ENCODE measurements around the gene MZB1. TPM values are rescaled to one million over a fixed set of nuclear protein-coding genes. Genes with fewer than 3 reads are reported as not detected.
A peak's percentile ranks its signal among the peaks of the same experiment; 100 is the strongest.

Gene MZB1
- total and polyA plus RNA-seq, 2 of the 13 experiments (the other 11 are each of a cell fraction or from before 2014, with no cell fraction given) = 0.31 to 0.40 TPM

GRCh38 chr5:139384591-139385051 is 5.1 kb downstream of the MZB1 start:
- FAIRE-seq = no peak
- Histone ChIP-seq H3K79me2 (ENCODE audit: insufficient read depth, low read length) (peaks cover 16% of the 10 kb centered on the region), H3K36me3 (replicated peaks in 1 of 2; ENCODE audit: control insufficient read depth in 1 of 2, insufficient read depth in 2 of 2, low read length in 2 of 2) (no peaks in the 10 kb centered on the region), H3K4me1 (ENCODE audit: insufficient read depth, low read length) (peaks cover 80% of the 10 kb centered on the region), H3K9me3 (ENCODE audit: low read length) (no peaks in the 10 kb centered on the region), H3K4me3 (replicated peaks in 1 of 3; ENCODE audit: insufficient read depth in 1 of 3, low read depth in 2 of 3, low read length in 3 of 3) (peak overlapping the region; percentile 68 to 79 (median 76)), H3K4me2 (ENCODE audit: low read depth, low read length) (peak overlapping the region; percentile 92), H3K27me3 (ENCODE audit: control insufficient read depth in 1 of 2, insufficient read depth in 2 of 2, low read length in 2 of 2) (no peaks in the 10 kb centered on the region; a peak in 1 of 5 replicates), H4K20me1 (ENCODE audit: insufficient read depth, low read length) (no peaks in the 10 kb centered on the region), H2AFZ (ENCODE audit: low read length) (peak overlapping the region; percentile 94), H3K9ac (ENCODE audit: insufficient read depth, low read depth, low read length) (peak overlapping the region; percentile 73), H3K27ac (ENCODE audit: extremely low read length, insufficient read depth, low read length) (peak overlapping the region; percentile 69)
- intact Hi-C loops (cut with micrococcal nuclease; ENCODE audit: unreplicated experiment) = loop anchor here (1.0 to 2.0 kb wide), 2 partner anchors 18 to 134 kb away; no protein-coding TSS in a partner anchor
- DNase-seq (ENCODE audit: low spot score) = no peak
- ChIA-PET POLR2A (interaction anchor here (0.5 to 1.7 kb wide), 6 partner anchors 19 to 841 kb away, joined by 3 to 6 read pairs (median 4); partner anchors contain the start of genes ETF1, PAIP2, SPATA24 and UBE2D2), CTCF (ENCODE audit: low intra/inter-chr PET ratio, low total read pairs) (interaction anchor here (1.3 to 1.9 kb wide), 2 partner anchors 18 to 129 kb away, joined by 4 to 6 read pairs; no protein-coding TSS in a partner anchor)
- peak; percentile 20 for ATAC-seq
- 0% methylated on average over 7 of the region's 9 CpGs for WGBS (ENCODE audit: low lambda C conversion rate)
- BruUV-seq (replicated peaks) = no TSS peak
- in situ Hi-C loops (cut with HindIII; ENCODE audit: extremely low pct_ligation_motif_present, low pct_unique_long_range_greater_than_20kb) = no loop called here
- 0 out of 2 replicates have a peak, but pooled peaks have one; percentile 10 for TF ChIP-seq ARID2 (CRISPR knock-in tag; IDR thresholded peaks at IDR 0.05; ENCODE audit: borderline replicate concordance)
- TF ChIP-seq DMAP1 (CRISPR knock-in tag; IDR thresholded peaks at IDR 0.05) = peak; percentile 15; the same call in 1 of the 2 replicates
- TF ChIP-seq, protein P1, sequence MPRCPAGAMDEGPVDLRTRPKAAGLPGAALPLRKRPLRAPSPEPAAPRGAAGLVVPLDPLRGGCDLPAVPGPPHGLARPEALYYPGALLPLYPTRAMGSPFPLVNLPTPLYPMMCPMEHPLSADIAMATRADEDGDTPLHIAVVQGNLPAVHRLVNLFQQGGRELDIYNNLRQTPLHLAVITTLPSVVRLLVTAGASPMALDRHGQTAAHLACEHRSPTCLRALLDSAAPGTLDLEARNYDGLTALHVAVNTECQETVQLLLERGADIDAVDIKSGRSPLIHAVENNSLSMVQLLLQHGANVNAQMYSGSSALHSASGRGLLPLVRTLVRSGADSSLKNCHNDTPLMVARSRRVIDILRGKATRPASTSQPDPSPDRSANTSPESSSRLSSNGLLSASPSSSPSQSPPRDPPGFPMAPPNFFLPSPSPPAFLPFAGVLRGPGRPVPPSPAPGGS (CRISPR knock-in tag; IDR thresholded peaks at IDR 0.05) = no peak
- peak; percentile 10; the same call in 1 of the 2 replicates for TF ChIP-seq TAF1 (CRISPR knock-in tag; IDR thresholded peaks at IDR 0.05)
- TF ChIP-seq ZNF790 (CRISPR knock-in tag; IDR thresholded peaks at IDR 0.05; ENCODE audit: borderline replicate concordance) = no peak
- TF ChIP-seq CERS6 (CRISPR knock-in tag; IDR thresholded peaks at IDR 0.05) = no peak
- no peak for TF ChIP-seq PLRG1 (conservative IDR thresholded peaks at IDR 0.05)
- TF ChIP-seq ZNF605 (CRISPR knock-in tag; IDR thresholded peaks at IDR 0.05) = 0 out of 2 replicates have a peak, but pooled peaks have one; percentile 27
- TF ChIP-seq ZNF33A (CRISPR knock-in tag; IDR thresholded peaks at IDR 0.05; ENCODE audit: borderline replicate concordance) = no peak
- TF ChIP-seq ZSCAN21 (CRISPR knock-in tag; IDR thresholded peaks at IDR 0.05; ENCODE audit: borderline replicate concordance) = 0 out of 2 replicates have a peak, but pooled peaks have one; percentile 13
- no peak for TF ChIP-seq YY1 (IDR thresholded peaks at IDR 0.05; ENCODE audit: insufficient read depth, insufficient replicate concordance, low read depth, low read length)
- TF ChIP-seq SAP130 (CRISPR knock-in tag; IDR thresholded peaks at IDR 0.05; ENCODE audit: low read depth) = peak; percentile 21; the same call in 1 of the 2 replicates
- TF ChIP-seq CENPX (CRISPR knock-in tag; IDR thresholded peaks at IDR 0.05) = no peak
- TF ChIP-seq ZNF280B (CRISPR knock-in tag; IDR thresholded peaks at IDR 0.05; ENCODE audit: borderline replicate concordance) = no peak
- TF ChIP-seq GZF1 (CRISPR knock-in tag; IDR thresholded peaks at IDR 0.05) = no peak
- no peak for TF ChIP-seq RCOR2 (CRISPR knock-in tag; IDR thresholded peaks at IDR 0.05)
- no peak for TF ChIP-seq ZNF296 (CRISPR knock-in tag; conservative IDR thresholded peaks at IDR 0.05)
